Measurements from ENCODE around the gene SMOC1.
A peak's percentile ranks its signal among the peaks of the same experiment; 100 is the strongest.

SMOC1 gene

GRCh38 chr14:69865701-69866365 is 13.4 kb upstream of the SMOC1 start:
- no peak for DNase-seq

- no peak for DNase-seq
These were observed 10.8 kb upstream of the SMOC1 start for GRCh38 chr14:69868363-69868963.

GRCh38 chr14:69870613-69871012 is 8.6 kb upstream of the SMOC1 start:
- DNase-seq: peak; percentile 4

GRCh38 chr14:69873877-69874780 is 5.1 kb upstream of the SMOC1 start:
- DNase-seq: no peak

GRCh38 chr14:69876221-69876847 is 2.9 kb upstream of the SMOC1 start:
- no peak for DNase-seq

- no peak for DNase-seq
These were observed 2.3 kb upstream of the SMOC1 start for GRCh38 chr14:69876848-69877306.

GRCh38 chr14:69877492-69877891 is 1.7 kb upstream of the SMOC1 start:
- DNase-seq: peak; percentile 48

GRCh38 chr14:69878251-69878650 is 965 bp upstream of the SMOC1 start:
- DNase-seq: no peak

- DNase-seq: peak; percentile 20
These were observed 850 bp downstream of the SMOC1 start for GRCh38 chr14:69880044-69880487.

GRCh38 chr14:69880893-69881292 is 1.7 kb downstream of the SMOC1 start:
- DNase-seq: peak; percentile 50

GRCh38 chr14:69882116-69882864 is 3.1 kb downstream of the SMOC1 start:
- peak; percentile 96 for DNase-seq

- DNase-seq: no peak
These were observed 3.7 kb downstream of the SMOC1 start for GRCh38 chr14:69882915-69883314.

- DNase-seq: no peak
These were observed 7.4 kb downstream of the SMOC1 start for GRCh38 chr14:69886453-69887242.

- DNase-seq: no peak
These were observed 8.8 kb downstream of the SMOC1 start for GRCh38 chr14:69887740-69888657.

- peak; percentile 36 for DNase-seq
These were observed 12.2 kb downstream of the SMOC1 start for GRCh38 chr14:69891422-69891821.

- DNase-seq: no peak
These were observed 15.9 kb downstream of the SMOC1 start for GRCh38 chr14:69895109-69895508.

- DNase-seq: no peak
These were observed 16.9 kb downstream of the SMOC1 start for GRCh38 chr14:69896080-69896479.

GRCh38 chr14:69896972-69897371 is 17.8 kb downstream of the SMOC1 start:
- DNase-seq: no peak

GRCh38 chr14:69900603-69901002 is 21.4 kb downstream of the SMOC1 start:
- DNase-seq: no peak
